Effector memory CD4-positive, alpha-beta T cell (primary cell): ENCODE data around the gene AQP5.
A peak's percentile ranks its signal among the peaks of the same experiment; 100 is the strongest.

ENCODE experiments used
- DNase-seq, 3 donors: peaks; one replicate each; pipeline ENCODE4 v3.0.0-alpha.2; 2020
- H3K27ac ChIP-seq: 2 replicates; pipeline ENCODE4 v1.7.0; 2013; ENCODE audit warnings: mild to moderate bottlenecking, low read length, moderate library complexity; ENCODE audit not compliant: insufficient read depth, poor library complexity, severe bottlenecking
- H3K27me3 ChIP-seq: replicated peaks from 2 replicates; pipeline ENCODE4 v1.7.0; 2013; ENCODE audit warnings: mild to moderate bottlenecking, low read length; ENCODE audit not compliant: insufficient read depth, control insufficient read depth, poor library complexity, severe bottlenecking
- H3K36me3 ChIP-seq: 2 replicates; pipeline ENCODE4 v1.7.0; 2013; ENCODE audit warnings: mild to moderate bottlenecking, low read length, moderate library complexity; ENCODE audit not compliant: control insufficient read depth, insufficient read depth
- H3K4me1 ChIP-seq: 2 replicates; pipeline ENCODE4 v1.7.0; 2013; ENCODE audit warnings: low read length, mild to moderate bottlenecking; ENCODE audit not compliant: control insufficient read depth, insufficient read depth, poor library complexity, severe bottlenecking
- H3K4me3 ChIP-seq: 2 replicates; pipeline ENCODE4 v1.7.0; 2013; ENCODE audit warnings: low read length, low read depth, mild to moderate bottlenecking; ENCODE audit not compliant: insufficient read depth, poor library complexity, severe bottlenecking
- H3K9me3 ChIP-seq: 2 replicates; pipeline ENCODE4 v1.7.0; 2013; ENCODE audit warnings: mild to moderate bottlenecking, low read length, moderate library complexity; ENCODE audit not compliant: control insufficient read depth

Gene AQP5

GRCh38 chr12:49942921-49943624, 18.6 kb upstream of the AQP5 start:
- H3K9me3 ChIP-seq = no peaks in the 10 kb centered on the region
- DNase-seq = peak in 1 of 3 donors; percentile 8
- H3K27me3 ChIP-seq = no peaks in the 10 kb centered on the region
- H3K4me1 ChIP-seq = peaks cover 29% of the 10 kb centered on the region
- no peak overlapping the region for H3K4me3 ChIP-seq
- no peaks in the 10 kb centered on the region for H3K36me3 ChIP-seq
- H3K27ac ChIP-seq = no peak overlapping the region

GRCh38 chr12:49943625-49943960, 18.1 kb upstream of the AQP5 start:
- Histone ChIP-seq H3K27me3 (no peaks in the 10 kb centered on the region), H3K9me3 (no peaks in the 10 kb centered on the region), H3K27ac (no peak overlapping the region), H3K4me3 (no peak overlapping the region), H3K4me1 (peaks cover 29% of the 10 kb centered on the region), H3K36me3 (no peaks in the 10 kb centered on the region)
- DNase-seq = no peak

- Histone ChIP-seq H3K4me1 (peaks cover 29% of the 10 kb centered on the region), H3K27ac (peak overlapping the region; percentile 12)
- DNase-seq = no peak
These were observed 17.6 kb upstream of the AQP5 start for GRCh38 chr12:49944046-49944445.

DNA sequence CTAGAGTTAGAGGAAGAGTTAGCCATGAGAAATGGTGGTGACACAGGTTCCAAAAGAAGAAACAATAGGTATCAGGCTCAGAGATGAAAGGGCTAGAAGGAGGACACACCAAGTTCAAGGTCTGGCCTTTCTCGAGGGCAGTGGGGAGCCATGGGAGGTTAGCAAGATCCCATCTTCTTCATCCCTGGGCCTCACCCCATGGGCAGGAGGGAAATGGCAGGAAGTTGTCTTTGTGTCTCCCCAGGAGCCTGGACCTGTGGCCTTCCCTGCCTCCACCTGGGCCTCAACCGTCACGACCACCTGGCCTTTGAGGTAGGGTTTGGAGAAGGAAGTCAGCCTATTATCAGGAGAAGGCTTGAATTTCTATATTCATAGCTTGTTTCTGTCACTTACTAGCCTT, 17.0 kb upstream of the AQP5 start:
- H3K27ac ChIP-seq = peak overlapping the region; percentile 62

More at GRCh38 chr12:49944046-49944445, 17.6 kb upstream of the AQP5 start:
- Histone ChIP-seq H3K27me3 (no peaks in the 10 kb centered on the region), H3K36me3 (no peaks in the 10 kb centered on the region), H3K4me3 (no peak overlapping the region), H3K9me3 (no peaks in the 10 kb centered on the region)

GRCh38 chr12:49945394-49946080, 16.1 kb upstream of the AQP5 start:
- H3K4me1 ChIP-seq = peaks cover 29% of the 10 kb centered on the region
- no peaks in the 10 kb centered on the region for H3K9me3 ChIP-seq
- peak; percentile 63 to 70 (median 70) for DNase-seq
- H3K36me3 ChIP-seq = no peaks in the 10 kb centered on the region
- H3K4me3 ChIP-seq = no peak overlapping the region
- H3K27ac ChIP-seq = peak overlapping the region; percentile 62
- no peaks in the 10 kb centered on the region for H3K27me3 ChIP-seq

More for the DNA sequence above, 17.0 kb upstream of the AQP5 start:
- no peaks in the 10 kb centered on the region for H3K9me3 ChIP-seq
- no peak overlapping the region for H3K4me3 ChIP-seq
- H3K4me1 ChIP-seq = peaks cover 29% of the 10 kb centered on the region
- H3K36me3 ChIP-seq = no peaks in the 10 kb centered on the region
- H3K27me3 ChIP-seq = no peaks in the 10 kb centered on the region
- DNase-seq = no peak

- Histone ChIP-seq H3K36me3 (no peaks in the 10 kb centered on the region), H3K27me3 (no peaks in the 10 kb centered on the region), H3K9me3 (no peaks in the 10 kb centered on the region), H3K4me3 (no peak overlapping the region), H3K27ac (no peak overlapping the region), H3K4me1 (peaks cover 29% of the 10 kb centered on the region)
- DNase-seq = no peak
These were observed 15.6 kb upstream of the AQP5 start for GRCh38 chr12:49946086-49946485.

DNA sequence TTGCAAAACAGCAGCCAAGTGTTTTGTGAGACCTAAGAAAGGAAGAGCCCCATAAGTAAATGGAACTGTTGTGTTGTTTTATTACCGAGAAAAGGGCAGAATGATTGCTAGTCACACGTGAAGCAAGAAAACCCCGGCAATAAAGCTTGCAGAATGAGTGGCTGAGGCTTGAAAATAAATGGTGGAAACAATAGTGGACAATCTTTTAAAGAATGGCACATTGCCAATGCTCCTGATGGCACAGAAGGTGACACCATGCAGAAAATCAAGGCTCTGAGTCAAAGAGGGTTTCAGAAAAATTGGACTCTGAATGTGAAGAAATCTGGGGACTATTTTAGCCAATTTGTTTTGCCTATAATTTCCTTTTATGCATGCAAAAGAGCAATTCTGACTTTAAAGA, 15.2 kb upstream of the AQP5 start:
- H3K9me3 ChIP-seq = no peaks in the 10 kb centered on the region
- peaks cover 29% of the 10 kb centered on the region for H3K4me1 ChIP-seq
- no peaks in the 10 kb centered on the region for H3K36me3 ChIP-seq
- DNase-seq = no peak
- H3K27ac ChIP-seq = no peak overlapping the region
- H3K4me3 ChIP-seq = no peak overlapping the region
- no peaks in the 10 kb centered on the region for H3K27me3 ChIP-seq

DNA sequence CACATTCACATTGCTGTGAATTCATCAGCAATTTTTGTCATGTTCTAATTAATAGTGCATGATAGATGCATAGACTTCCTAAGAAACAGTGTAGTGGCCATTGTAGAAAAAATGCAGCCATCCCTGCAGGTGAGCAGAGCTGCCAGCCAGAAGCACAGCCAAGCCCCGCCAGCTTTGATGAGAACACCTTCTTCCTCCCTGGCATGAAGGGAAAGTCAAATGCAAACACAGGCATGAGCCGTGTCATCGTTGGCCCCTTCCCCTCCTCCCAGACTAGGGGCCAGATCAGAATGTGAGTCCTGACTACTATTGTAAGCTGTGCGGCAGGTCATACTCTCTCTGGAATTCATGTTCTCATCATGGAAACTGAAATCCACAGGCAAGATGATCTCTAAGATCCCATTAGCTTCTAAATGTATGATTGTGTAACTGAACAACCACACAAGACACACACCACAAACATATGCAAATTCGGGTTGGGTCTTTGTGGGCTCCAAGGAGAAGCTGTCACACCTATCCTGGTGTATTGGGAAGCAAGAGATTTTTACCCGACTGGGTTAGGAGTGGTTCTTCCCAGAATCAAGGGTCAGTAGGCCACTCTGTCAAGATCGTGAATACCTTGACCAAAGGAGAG, 14.0 kb upstream of the AQP5 start:
- Histone ChIP-seq H3K36me3 (no peaks in the 10 kb centered on the region), H3K4me1 (peaks cover 20% of the 10 kb centered on the region), H3K27ac (no peak overlapping the region), H3K27me3 (no peaks in the 10 kb centered on the region), H3K4me3 (no peak overlapping the region), H3K9me3 (no peaks in the 10 kb centered on the region)
- no peak for DNase-seq

DNA sequence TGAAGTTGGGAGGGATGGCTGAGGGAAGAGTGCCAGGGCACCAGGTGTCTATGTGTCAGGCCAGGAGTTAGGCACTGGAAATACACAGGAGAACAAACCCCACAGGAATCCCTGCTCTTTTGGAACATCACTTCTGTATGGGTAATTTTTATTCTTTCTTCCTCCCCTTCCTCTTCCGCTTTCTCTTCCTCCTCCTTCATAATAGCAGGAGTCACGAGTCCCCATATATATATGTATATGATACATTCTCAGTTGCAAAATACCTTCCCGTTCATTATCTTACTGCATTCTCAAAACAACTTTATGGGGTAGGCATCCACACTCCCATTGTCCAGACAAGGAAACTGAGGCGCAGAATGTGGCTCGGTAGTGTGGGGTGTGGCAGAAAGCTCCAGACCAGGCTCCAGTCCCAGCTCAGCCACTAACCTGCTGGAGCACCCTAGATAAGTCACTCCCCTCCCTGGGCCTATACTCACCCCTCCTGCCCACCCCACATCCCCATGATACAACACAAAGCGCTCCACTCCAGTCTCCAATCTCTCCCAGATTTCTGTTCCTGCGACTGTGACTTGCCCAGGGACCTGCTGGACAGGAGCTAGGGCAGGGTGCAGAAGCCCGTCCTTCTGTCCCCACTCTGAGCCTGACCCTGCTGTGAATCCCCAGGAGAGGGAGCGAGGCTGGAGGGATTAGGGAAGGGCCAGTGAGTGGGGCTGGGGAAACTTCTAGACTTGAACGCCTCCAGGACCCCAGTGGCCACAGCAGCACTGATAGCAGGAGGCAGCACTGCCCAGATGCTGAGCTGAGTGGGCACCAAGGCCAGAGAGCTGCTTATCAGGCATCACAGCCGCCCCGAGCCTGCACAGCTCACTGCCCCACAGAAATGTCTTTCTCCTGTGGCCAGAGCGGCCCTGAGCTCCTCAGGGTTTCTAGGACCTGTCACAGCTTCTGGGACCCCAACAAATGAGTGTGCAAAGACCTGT, 12.5 kb upstream of the AQP5 start:
- no peak overlapping the region for H3K4me3 ChIP-seq
- H3K27me3 ChIP-seq = peaks cover 12% of the 10 kb centered on the region
- no peak for DNase-seq

More for the DNA sequence above, 12.5 kb upstream of the AQP5 start:
- no peak overlapping the region for H3K27ac ChIP-seq
- H3K9me3 ChIP-seq = no peaks in the 10 kb centered on the region
- H3K36me3 ChIP-seq = no peaks in the 10 kb centered on the region
- H3K4me1 ChIP-seq = peaks cover 10% of the 10 kb centered on the region
